ENCODE results near the gene PTGES. TPM values are rescaled to one million over a fixed set of nuclear protein-coding genes. Genes with fewer than 3 reads are reported as not detected.
"Not testable (repeated sequence)": the region's sequence is repeated elsewhere in the genome, so short reads cannot be mapped to it uniquely, and the experiment has no call there.

Gene PTGES
- total RNA-seq, 1 experiment from 2014 or later: 2.4 TPM

DNA sequence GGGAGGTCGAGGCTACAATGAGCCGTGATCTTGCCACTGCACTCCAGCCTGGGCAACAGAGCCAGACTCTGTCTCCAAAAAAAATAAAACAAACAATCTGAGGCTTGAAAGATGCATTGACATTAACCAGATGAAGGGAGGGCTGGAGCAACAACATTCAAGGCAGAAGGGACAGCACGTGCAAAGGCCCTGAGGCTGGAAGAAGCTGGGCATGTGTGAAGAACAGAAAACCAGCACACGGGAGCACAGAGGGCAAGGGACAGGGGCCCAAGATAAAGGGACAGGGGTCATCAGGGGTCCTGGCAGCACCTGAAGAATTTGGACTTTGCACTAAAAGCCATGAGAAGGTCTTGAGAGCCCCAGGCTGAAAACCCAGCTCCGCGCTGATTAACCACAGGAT lies 3.3 kb downstream of the PTGES start:
- no peaks in the 10 kb centered on the region for H3K36me3 Mint-ChIP-seq (ENCODE audit: insufficient read depth in 1 of 3, low read depth in 3 of 3)
- H2BK120ac ChIP-seq (ENCODE audit: low read depth, low read length, poor library complexity, severe bottlenecking): no peak overlapping the region
- H3K27me3 ChIP-seq (ENCODE audit: insufficient read depth, low read length): no peaks in the 10 kb centered on the region
- no peak overlapping the region for H3K18ac ChIP-seq (ENCODE audit: insufficient read length, low read depth, low read length)
- no peak overlapping the region for H2AK5ac ChIP-seq (ENCODE audit: insufficient read length, low read length)
- no peaks in the 10 kb centered on the region for H3K79me1 ChIP-seq (ENCODE audit: insufficient read depth, low read depth, low read length, poor library complexity, severe bottlenecking)
- no peaks in the 10 kb centered on the region for H3K9me3 Mint-ChIP-seq
- peaks cover 6% of the 10 kb centered on the region; the same call in 1 of the 2 replicates for H3K4me1 ChIP-seq (ENCODE audit: insufficient read depth, low read length)
- no peak overlapping the region for H3K4me3 Mint-ChIP-seq
- TF ChIP-seq, protein P1, sequence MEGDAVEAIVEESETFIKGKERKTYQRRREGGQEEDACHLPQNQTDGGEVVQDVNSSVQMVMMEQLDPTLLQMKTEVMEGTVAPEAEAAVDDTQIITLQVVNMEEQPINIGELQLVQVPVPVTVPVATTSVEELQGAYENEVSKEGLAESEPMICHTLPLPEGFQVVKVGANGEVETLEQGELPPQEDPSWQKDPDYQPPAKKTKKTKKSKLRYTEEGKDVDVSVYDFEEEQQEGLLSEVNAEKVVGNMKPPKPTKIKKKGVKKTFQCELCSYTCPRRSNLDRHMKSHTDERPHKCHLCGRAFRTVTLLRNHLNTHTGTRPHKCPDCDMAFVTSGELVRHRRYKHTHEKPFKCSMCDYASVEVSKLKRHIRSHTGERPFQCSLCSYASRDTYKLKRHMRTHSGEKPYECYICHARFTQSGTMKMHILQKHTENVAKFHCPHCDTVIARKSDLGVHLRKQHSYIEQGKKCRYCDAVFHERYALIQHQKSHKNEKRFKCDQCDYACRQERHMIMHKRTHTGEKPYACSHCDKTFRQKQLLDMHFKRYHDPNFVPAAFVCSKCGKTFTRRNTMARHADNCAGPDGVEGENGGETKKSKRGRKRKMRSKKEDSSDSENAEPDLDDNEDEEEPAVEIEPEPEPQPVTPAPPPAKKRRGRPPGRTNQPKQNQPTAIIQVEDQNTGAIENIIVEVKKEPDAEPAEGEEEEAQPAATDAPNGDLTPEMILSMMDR (conservative IDR thresholded peaks at IDR 0.05): no peak
- H2BK5ac ChIP-seq (ENCODE audit: insufficient read length, low read length): no peak overlapping the region
- H3K4me1 Mint-ChIP-seq: peaks cover 16 to 19% of the 10 kb centered on the region in 2 experiments
- no peaks in the 10 kb centered on the region for H3K79me2 ChIP-seq (ENCODE audit: insufficient read depth, low read length)
- DNase-seq: no peak
- no peak overlapping the region for H4K8ac ChIP-seq (replicated peaks; ENCODE audit: insufficient read length, low read depth, low read length)
- H3K23me2 ChIP-seq (ENCODE audit: insufficient read length, low read depth, low read length, poor library complexity, severe bottlenecking): no peaks in the 10 kb centered on the region
- H3K27ac Mint-ChIP-seq: no peak overlapping the region
- no peak overlapping the region for H3K14ac ChIP-seq (ENCODE audit: insufficient read depth, low read length)
- no peak overlapping the region for H2AFZ ChIP-seq (ENCODE audit: low read length)
- H3K27ac ChIP-seq (ENCODE audit: insufficient read length, low read depth, low read length): no peak overlapping the region
- H3K4ac ChIP-seq (ENCODE audit: low read depth, low read length): no peak overlapping the region
- no peak overlapping the region for H3K4me2 ChIP-seq (ENCODE audit: insufficient read depth, insufficient read length, low read length)
- H2BK15ac ChIP-seq (ENCODE audit: low read depth, low read length): no peak overlapping the region
- no peak overlapping the region for H3K56ac ChIP-seq (ENCODE audit: insufficient read length, low read depth, low read length)
- no peaks in the 10 kb centered on the region for H4K20me1 ChIP-seq (ENCODE audit: control insufficient read depth, insufficient read depth, insufficient read length)
- H2BK12ac ChIP-seq (ENCODE audit: insufficient read length, low read depth, low read length): no peak overlapping the region
- no CpG with 5 or more reads among the region's 6 CpGs for WGBS (ENCODE audit: extremely low coverage, insufficient read length, low lambda C conversion rate)
- peaks cover 9% of the 10 kb centered on the region for H3K27me3 Mint-ChIP-seq (ENCODE audit: low read depth)
- no peak overlapping the region for H2BK20ac ChIP-seq (ENCODE audit: low read depth, low read length, poor library complexity, severe bottlenecking)
- no peaks in the 10 kb centered on the region for H3K9me3 ChIP-seq (ENCODE audit: control insufficient read depth, low read depth, low read length)
- H4K91ac ChIP-seq (ENCODE audit: insufficient read length, low read depth, low read length): no peak overlapping the region
- H3K9ac ChIP-seq (ENCODE audit: extremely low read depth, insufficient read length, low read length): no peak overlapping the region
- no peak overlapping the region for H3T11ph ChIP-seq (ENCODE audit: low read length)
- no peak overlapping the region for H3K23ac ChIP-seq (ENCODE audit: insufficient read length, low read depth, low read length)
- H4K5ac ChIP-seq (ENCODE audit: insufficient read length, low read depth, low read length): no peak overlapping the region

GRCh38 chr9:129749052-129749451 lies 3.8 kb downstream of the PTGES start:
- Mint-ChIP-seq H3K27me3 (ENCODE audit: low read depth) (peaks cover 12% of the 10 kb centered on the region), H3K4me1 (peaks cover 16 to 19% of the 10 kb centered on the region in 2 experiments)
- H3K4me3 Mint-ChIP-seq; H2BK20ac ChIP-seq (ENCODE audit: low read depth, low read length, poor library complexity, severe bottlenecking); H4K20me1 ChIP-seq (ENCODE audit: control insufficient read depth, insufficient read depth, insufficient read length); H3K27ac ChIP-seq (ENCODE audit: insufficient read length, low read depth, low read length); H3K9me3 Mint-ChIP-seq; H3K9ac ChIP-seq (ENCODE audit: extremely low read depth, insufficient read length, low read length); H3K18ac ChIP-seq (ENCODE audit: insufficient read length, low read depth, low read length); H4K5ac ChIP-seq (ENCODE audit: insufficient read length, low read depth, low read length); H3K23me2 ChIP-seq (ENCODE audit: insufficient read length, low read depth, low read length, poor library complexity, severe bottlenecking); DNase-seq; H3K4ac ChIP-seq (ENCODE audit: low read depth, low read length); H2AFZ ChIP-seq (ENCODE audit: low read length); H3K56ac ChIP-seq (ENCODE audit: insufficient read length, low read depth, low read length); H3K4me1 ChIP-seq (ENCODE audit: insufficient read depth, low read length); H2BK5ac ChIP-seq (ENCODE audit: insufficient read length, low read length); H3K14ac ChIP-seq (ENCODE audit: insufficient read depth, low read length); H3K27me3 ChIP-seq (ENCODE audit: insufficient read depth, low read length); H2BK12ac ChIP-seq (ENCODE audit: insufficient read length, low read depth, low read length); H3K4me2 ChIP-seq (ENCODE audit: insufficient read depth, insufficient read length, low read length); H3T11ph ChIP-seq (ENCODE audit: low read length); H3K79me1 ChIP-seq (ENCODE audit: insufficient read depth, low read depth, low read length, poor library complexity, severe bottlenecking); H3K36me3 Mint-ChIP-seq (ENCODE audit: insufficient read depth in 1 of 3, low read depth in 3 of 3); H2BK15ac ChIP-seq (ENCODE audit: low read depth, low read length); H4K91ac ChIP-seq (ENCODE audit: insufficient read length, low read depth, low read length); H4K8ac ChIP-seq (replicated peaks; ENCODE audit: insufficient read length, low read depth, low read length); H3K27ac Mint-ChIP-seq; H2BK120ac ChIP-seq (ENCODE audit: low read depth, low read length, poor library complexity, severe bottlenecking); H2AK5ac ChIP-seq (ENCODE audit: insufficient read length, low read length); H3K79me2 ChIP-seq (ENCODE audit: insufficient read depth, low read length); H3K23ac ChIP-seq (ENCODE audit: insufficient read length, low read depth, low read length); H3K9me3 ChIP-seq (ENCODE audit: control insufficient read depth, low read depth, low read length): not testable (repeated sequence)
- no CpG with 5 or more reads among the region's 4 CpGs for WGBS (ENCODE audit: extremely low coverage, insufficient read length, low lambda C conversion rate)

Data from H9 (cell line).